ENCODE results near the gene IRF6.

The IRF6 gene

DNA sequence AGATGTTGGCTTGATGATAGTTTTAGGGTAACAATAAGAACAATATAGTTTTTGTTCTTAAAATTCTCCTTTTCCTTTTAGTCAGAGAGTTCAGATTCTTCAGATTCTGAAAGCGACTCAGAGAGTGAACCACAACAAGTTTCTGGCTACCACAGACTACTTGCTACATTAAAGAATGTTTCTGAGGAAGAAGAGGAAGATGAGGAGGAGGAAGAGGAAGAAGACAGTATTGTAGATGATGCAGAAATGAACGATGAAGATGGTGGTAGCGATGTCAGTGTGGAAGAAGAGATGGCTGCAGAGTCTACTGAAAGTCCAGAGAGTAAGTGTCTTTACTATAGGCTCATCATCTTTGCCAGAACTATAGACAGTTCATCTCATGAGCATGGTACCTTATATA is 24.8 kb upstream of the IRF6 start:
- Histone ChIP-seq H3K36me3 (ENCODE audit: insufficient read depth, low read length) (peaks cover 51% of the 10 kb centered on the region), H3K4me3 (ENCODE audit: low read depth, low read length, poor library complexity, severe bottlenecking) (no peak overlapping the region), H2AFZ (ENCODE audit: low read length) (no peak overlapping the region), H3K4me1 (ENCODE audit: insufficient read depth, low read length, severe bottlenecking) (peaks cover 17% of the 10 kb centered on the region), H3K9me2 (ENCODE audit: low read depth, low read length) (no peaks in the 10 kb centered on the region), H3F3A (ENCODE audit: insufficient read depth, low read length) (no peaks in the 10 kb centered on the region), H3K27me3 (ENCODE audit: insufficient read depth, low read length) (no peaks in the 10 kb centered on the region), H3K79me2 (ENCODE audit: insufficient read depth, low read length) (peaks cover 13% of the 10 kb centered on the region), H3K27ac (ENCODE audit: low read depth, low read length, poor library complexity, severe bottlenecking) (no peak overlapping the region), H3K9me3 (ENCODE audit: low read length) (no peaks in the 10 kb centered on the region), H3K9ac (ENCODE audit: low read length) (no peak overlapping the region), H3K4me2 (ENCODE audit: low read length) (no peak overlapping the region), H4K20me1 (ENCODE audit: insufficient read depth, low read length) (no peaks in the 10 kb centered on the region)
- TF ChIP-seq EZH2 (IDR thresholded peaks at IDR 0.05; ENCODE audit: borderline replicate concordance, low read length): no peak
- TF ChIP-seq, protein P1, sequence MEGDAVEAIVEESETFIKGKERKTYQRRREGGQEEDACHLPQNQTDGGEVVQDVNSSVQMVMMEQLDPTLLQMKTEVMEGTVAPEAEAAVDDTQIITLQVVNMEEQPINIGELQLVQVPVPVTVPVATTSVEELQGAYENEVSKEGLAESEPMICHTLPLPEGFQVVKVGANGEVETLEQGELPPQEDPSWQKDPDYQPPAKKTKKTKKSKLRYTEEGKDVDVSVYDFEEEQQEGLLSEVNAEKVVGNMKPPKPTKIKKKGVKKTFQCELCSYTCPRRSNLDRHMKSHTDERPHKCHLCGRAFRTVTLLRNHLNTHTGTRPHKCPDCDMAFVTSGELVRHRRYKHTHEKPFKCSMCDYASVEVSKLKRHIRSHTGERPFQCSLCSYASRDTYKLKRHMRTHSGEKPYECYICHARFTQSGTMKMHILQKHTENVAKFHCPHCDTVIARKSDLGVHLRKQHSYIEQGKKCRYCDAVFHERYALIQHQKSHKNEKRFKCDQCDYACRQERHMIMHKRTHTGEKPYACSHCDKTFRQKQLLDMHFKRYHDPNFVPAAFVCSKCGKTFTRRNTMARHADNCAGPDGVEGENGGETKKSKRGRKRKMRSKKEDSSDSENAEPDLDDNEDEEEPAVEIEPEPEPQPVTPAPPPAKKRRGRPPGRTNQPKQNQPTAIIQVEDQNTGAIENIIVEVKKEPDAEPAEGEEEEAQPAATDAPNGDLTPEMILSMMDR (IDR thresholded peaks at IDR 0.05; ENCODE audit: low read length): no peak

DNA sequence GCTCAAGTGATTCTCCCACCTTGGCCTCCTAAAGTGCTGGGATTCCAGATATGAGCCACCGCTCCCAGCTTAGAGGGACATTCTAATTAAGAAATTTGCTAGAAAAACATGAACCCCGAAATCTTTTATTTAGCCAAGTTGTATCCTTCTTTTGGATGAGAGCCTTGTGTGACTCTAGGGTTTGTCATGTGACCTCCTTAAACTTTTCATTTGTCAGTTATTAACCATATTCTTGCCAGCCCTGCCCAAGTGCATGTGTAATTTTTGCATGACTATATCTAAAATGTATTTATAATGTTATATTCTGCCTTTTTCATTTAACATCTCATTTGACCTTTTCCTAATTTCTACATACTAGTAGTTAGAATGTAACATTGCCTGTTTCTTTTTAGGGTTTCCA is 23.8 kb upstream of the IRF6 start:
- H3K9me2 ChIP-seq (ENCODE audit: low read depth, low read length): no peaks in the 10 kb centered on the region
- no peak overlapping the region for H3K4me3 ChIP-seq (ENCODE audit: low read depth, low read length, poor library complexity, severe bottlenecking)
- H3K9ac ChIP-seq (ENCODE audit: low read length): no peak overlapping the region
- no peaks in the 10 kb centered on the region for H3K27me3 ChIP-seq (ENCODE audit: insufficient read depth, low read length)
- TF ChIP-seq, protein P1 (IDR thresholded peaks at IDR 0.05; ENCODE audit: low read length): no peak
- no peak for TF ChIP-seq EZH2 (IDR thresholded peaks at IDR 0.05; ENCODE audit: borderline replicate concordance, low read length)
- H3K27ac ChIP-seq (ENCODE audit: low read depth, low read length, poor library complexity, severe bottlenecking): no peak overlapping the region
- no peak overlapping the region for H2AFZ ChIP-seq (ENCODE audit: low read length)
- H3K4me2 ChIP-seq (ENCODE audit: low read length): no peak overlapping the region; the same call in 1 of the 2 replicates
- peaks cover 17% of the 10 kb centered on the region for H3K4me1 ChIP-seq (ENCODE audit: insufficient read depth, low read length, severe bottlenecking)
- H3F3A ChIP-seq (ENCODE audit: insufficient read depth, low read length): no peaks in the 10 kb centered on the region
- H4K20me1 ChIP-seq (ENCODE audit: insufficient read depth, low read length): no peaks in the 10 kb centered on the region
- no peaks in the 10 kb centered on the region for H3K9me3 ChIP-seq (ENCODE audit: low read length)
- H3K36me3 ChIP-seq (ENCODE audit: insufficient read depth, low read length): peaks cover 41% of the 10 kb centered on the region
- peaks cover 13% of the 10 kb centered on the region for H3K79me2 ChIP-seq (ENCODE audit: insufficient read depth, low read length)

DNA sequence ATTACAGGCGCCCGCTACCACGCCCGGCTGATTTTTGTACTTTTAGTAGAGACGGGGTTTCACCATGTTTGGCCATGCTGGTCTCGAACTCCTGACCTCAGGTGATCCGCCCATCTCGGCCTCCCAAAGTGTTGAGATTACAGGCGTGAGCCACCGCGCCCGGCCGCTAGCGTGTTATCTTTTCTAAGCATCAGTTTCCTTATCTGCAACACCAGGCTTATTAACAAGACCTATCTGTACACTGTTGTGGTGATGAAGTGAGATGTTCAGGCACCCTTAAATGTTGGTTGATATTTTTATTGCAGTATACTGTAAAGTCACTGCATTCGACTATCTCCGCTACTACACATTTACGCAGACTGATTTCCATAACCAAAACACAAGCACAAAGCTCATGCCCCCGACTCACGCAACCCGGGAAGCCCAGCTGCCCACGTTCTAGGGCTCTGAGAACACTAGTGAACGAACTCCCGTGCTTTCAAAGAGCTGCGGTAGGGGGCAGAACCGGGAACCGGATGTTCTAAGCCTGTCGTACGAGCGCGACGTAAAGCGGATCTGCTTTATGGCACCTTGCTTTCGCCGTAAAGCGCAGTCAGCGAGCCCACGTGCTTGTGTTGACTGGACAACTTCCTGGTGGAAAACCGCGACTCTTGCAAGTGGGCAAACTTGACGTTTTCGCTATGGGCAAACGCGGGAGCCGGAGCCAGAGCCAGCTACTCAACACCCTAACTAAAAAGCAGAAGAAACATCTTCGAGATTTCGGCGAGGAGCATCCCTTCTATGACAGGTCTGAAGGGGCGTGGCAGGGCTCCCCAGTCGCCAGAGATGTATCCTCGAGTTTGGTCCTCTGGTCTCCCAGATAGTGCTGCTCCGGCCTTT is 21.7 kb upstream of the IRF6 start, which contains the start of gene UTP25:
Gene UTP25, plus strand, starts transcription at position 589 of the 879 bp plus-strand sequence. Its CDS starts 92 bp downstream, at position 681.
- Histone ChIP-seq H3F3A (ENCODE audit: insufficient read depth, low read length) (no peaks in the 10 kb centered on the region), H3K9me2 (ENCODE audit: low read depth, low read length) (no peaks in the 10 kb centered on the region), H3K79me2 (ENCODE audit: insufficient read depth, low read length) (peaks cover 13% of the 10 kb centered on the region), H2AFZ (ENCODE audit: low read length) (no peak within 1 kb of the TSS), H3K36me3 (ENCODE audit: insufficient read depth, low read length) (peaks cover 20% of the 10 kb centered on the region), H3K27ac (ENCODE audit: low read depth, low read length, poor library complexity, severe bottlenecking) (no peak within 1 kb of the TSS), H3K4me3 (ENCODE audit: low read depth, low read length, poor library complexity, severe bottlenecking) (peak within 1 kb of the TSS; percentile 79), H3K4me2 (ENCODE audit: low read length) (peak within 1 kb of the TSS; percentile 77), H3K4me1 (ENCODE audit: insufficient read depth, low read length, severe bottlenecking) (peaks cover 21% of the 10 kb centered on the region), H3K9ac (ENCODE audit: low read length) (peak within 1 kb of the TSS; percentile 71), H3K27me3 (ENCODE audit: insufficient read depth, low read length) (no peaks in the 10 kb centered on the region), H3K9me3 (ENCODE audit: low read length) (no peaks in the 10 kb centered on the region), H4K20me1 (ENCODE audit: insufficient read depth, low read length) (no peaks in the 10 kb centered on the region)
- TF ChIP-seq EZH2 (IDR thresholded peaks at IDR 0.05; ENCODE audit: borderline replicate concordance, low read length): no peak
- TF ChIP-seq, protein P1 (IDR thresholded peaks at IDR 0.05; ENCODE audit: low read length): peak; percentile 55; the same call in 1 of the 2 replicates

Data from OCI-LY1 (cell line).